SJSA1 (cell line): ENCODE data around the gene DGKG. TPM values are rescaled to one million over a fixed set of nuclear protein-coding genes. Genes with fewer than 3 reads are reported as not detected.

Experiments used
- DNase-seq, 2 experiments: peaks; one replicate each; pipeline ENCODE4 v3.0.0-alpha.2; 2015 to 2020; ENCODE audit warnings: low spot score in 2 of 2, low read depth in 1 of 2
- H3K27ac ChIP-seq: fragments of 250-450 bp; sonication (Bioruptor Pico); 2 replicates; pipeline ENCODE4 v1.5.1; 2020; ENCODE audit warnings: mild to moderate bottlenecking, moderate library complexity
- H3K27me3 ChIP-seq: fragments of 250-450 bp; sonication (Bioruptor Pico); replicated peaks from 2 replicates; pipeline ENCODE4 v1.5.1; 2020; ENCODE audit warnings: mild to moderate bottlenecking, moderate library complexity
- H3K36me3 ChIP-seq: fragments of 250-450 bp; sonication (Bioruptor Pico); 2 replicates; pipeline ENCODE4 v1.5.1; 2020; ENCODE audit warnings: mild to moderate bottlenecking
- H3K4me1 ChIP-seq: fragments of 250-450 bp; sonication (Bioruptor Pico); replicated peaks from 2 replicates; pipeline ENCODE4 v1.6.1; 2021; ENCODE audit warnings: mild to moderate bottlenecking
- H3K4me3 ChIP-seq: fragments of 250-450 bp; sonication (Bioruptor Pico); 2 replicates; pipeline ENCODE4 v1.5.1; 2020; ENCODE audit warnings: mild to moderate bottlenecking
- H3K9me3 ChIP-seq: fragments of 250-450 bp; sonication (Bioruptor Pico); replicated peaks from 2 replicates; pipeline ENCODE4 v1.5.1; 2020; ENCODE audit warnings: mild to moderate bottlenecking
- total RNA-seq: library from RNA; depleted of rRNA; stranded (reverse); fragments of >200 nt; shearing (Covaris generic); gene quantifications from 2 replicates; pipeline ENCODE4 v1.2.3, GENCODE V29; 2014; rRNA removed

Gene DGKG
- total RNA-seq: 0.97 TPM in 1 of 2 replicates, not detected in the other

GRCh38 chr3:186361762-186362536 lies at the start of gene DGKG:
Gene DGKG (minus strand): TSS chr3:186362234. CDS start chr3:186320459, 41,775 bp downstream.
- no peaks in the 10 kb centered on the region for H3K36me3 ChIP-seq
- H3K4me1 ChIP-seq: no peaks in the 10 kb centered on the region
- DNase-seq: no peak
- H3K27ac ChIP-seq: no peak within 1 kb of the TSS
- H3K9me3 ChIP-seq: no peaks in the 10 kb centered on the region
- peaks cover 33% of the 10 kb centered on the region for H3K27me3 ChIP-seq
- no peak within 1 kb of the TSS for H3K4me3 ChIP-seq

GRCh38 chr3:186411089-186411488 lies 49.1 kb upstream of the DGKG start:
- H3K4me1 ChIP-seq: no peaks in the 10 kb centered on the region
- no peaks in the 10 kb centered on the region for H3K9me3 ChIP-seq
- H3K27ac ChIP-seq: no peak overlapping the region
- H3K36me3 ChIP-seq: no peaks in the 10 kb centered on the region
- DNase-seq: no peak
- H3K27me3 ChIP-seq: peaks cover 9% of the 10 kb centered on the region; the same call in 1 of the 2 replicates
- H3K4me3 ChIP-seq: no peak overlapping the region

GRCh38 chr3:186406669-186407635 lies 44.9 kb upstream of the DGKG start:
- H3K4me1 ChIP-seq: no peaks in the 10 kb centered on the region
- no peaks in the 10 kb centered on the region for H3K27me3 ChIP-seq
- H3K36me3 ChIP-seq: no peaks in the 10 kb centered on the region
- DNase-seq: no peak
- H3K4me3 ChIP-seq: no peak overlapping the region
- H3K9me3 ChIP-seq: no peaks in the 10 kb centered on the region
- H3K27ac ChIP-seq: no peak overlapping the region

DNA sequence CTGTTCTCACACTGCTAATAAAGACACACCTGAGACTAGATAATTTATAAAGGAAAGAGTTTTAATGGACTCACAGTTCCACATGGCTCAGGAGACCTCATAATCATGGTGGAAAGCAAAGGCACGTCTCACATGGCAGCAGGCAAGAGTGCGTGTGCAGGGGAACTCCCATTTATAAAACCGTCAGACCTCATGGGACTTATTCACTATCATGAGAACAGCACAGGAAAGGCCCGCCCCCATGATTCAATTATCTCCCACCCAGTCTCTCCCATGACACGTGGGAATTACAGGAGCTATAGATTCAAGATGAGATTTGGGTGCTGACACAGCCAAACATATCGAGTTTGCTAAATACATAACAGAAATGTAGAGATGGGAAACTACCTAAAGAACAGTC lies 39.5 kb upstream of the DGKG start:
- H3K27ac ChIP-seq: no peak overlapping the region
- H3K36me3 ChIP-seq: no peaks in the 10 kb centered on the region
- no peaks in the 10 kb centered on the region for H3K9me3 ChIP-seq
- no peak for DNase-seq
- no peaks in the 10 kb centered on the region for H3K4me1 ChIP-seq
- H3K27me3 ChIP-seq: no peaks in the 10 kb centered on the region
- no peak overlapping the region for H3K4me3 ChIP-seq

- DNase-seq: no peak
- no peak overlapping the region for H3K27ac ChIP-seq
Observed at GRCh38 chr3:186400662-186401061, 38.6 kb upstream of the DGKG start.

DNA sequence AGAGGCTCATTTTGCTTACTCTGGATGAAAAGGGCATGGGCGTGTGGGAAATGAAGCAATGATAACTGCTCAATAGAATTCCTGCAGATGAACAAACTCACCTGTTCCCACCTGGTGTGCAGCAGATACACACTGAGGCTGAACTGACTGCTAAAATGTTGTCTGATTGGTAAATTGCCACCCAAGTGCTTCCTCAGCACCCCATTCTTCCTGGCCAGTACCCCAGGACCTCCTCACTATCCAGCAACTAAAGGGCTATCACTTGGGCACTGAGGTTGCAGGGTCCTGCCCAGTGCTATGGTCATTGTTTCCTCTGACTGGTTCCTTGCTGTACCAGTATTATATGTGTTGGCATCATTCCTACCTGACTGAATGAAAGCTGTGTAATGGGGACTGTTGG lies 38.0 kb upstream of the DGKG start:
- H3K4me1 ChIP-seq: no peaks in the 10 kb centered on the region
- DNase-seq: no peak
- H3K36me3 ChIP-seq: no peaks in the 10 kb centered on the region
- no peaks in the 10 kb centered on the region for H3K9me3 ChIP-seq
- H3K27ac ChIP-seq: no peak overlapping the region
- no peak overlapping the region for H3K4me3 ChIP-seq
- H3K27me3 ChIP-seq: no peaks in the 10 kb centered on the region

More at GRCh38 chr3:186400662-186401061, 38.6 kb upstream of the DGKG start:
- no peaks in the 10 kb centered on the region for H3K9me3 ChIP-seq
- no peaks in the 10 kb centered on the region for H3K36me3 ChIP-seq
- H3K4me1 ChIP-seq: no peaks in the 10 kb centered on the region
- H3K4me3 ChIP-seq: no peak overlapping the region
- no peaks in the 10 kb centered on the region for H3K27me3 ChIP-seq

GRCh38 chr3:186394566-186395217 lies 32.7 kb upstream of the DGKG start:
- no peak overlapping the region for H3K27ac ChIP-seq
- no peaks in the 10 kb centered on the region for H3K36me3 ChIP-seq
- no peaks in the 10 kb centered on the region for H3K9me3 ChIP-seq
- H3K4me3 ChIP-seq: no peak overlapping the region
- peaks cover 12% of the 10 kb centered on the region; the same call in 1 of the 2 replicates for H3K27me3 ChIP-seq
- no peaks in the 10 kb centered on the region for H3K4me1 ChIP-seq
- no peak for DNase-seq

DNA sequence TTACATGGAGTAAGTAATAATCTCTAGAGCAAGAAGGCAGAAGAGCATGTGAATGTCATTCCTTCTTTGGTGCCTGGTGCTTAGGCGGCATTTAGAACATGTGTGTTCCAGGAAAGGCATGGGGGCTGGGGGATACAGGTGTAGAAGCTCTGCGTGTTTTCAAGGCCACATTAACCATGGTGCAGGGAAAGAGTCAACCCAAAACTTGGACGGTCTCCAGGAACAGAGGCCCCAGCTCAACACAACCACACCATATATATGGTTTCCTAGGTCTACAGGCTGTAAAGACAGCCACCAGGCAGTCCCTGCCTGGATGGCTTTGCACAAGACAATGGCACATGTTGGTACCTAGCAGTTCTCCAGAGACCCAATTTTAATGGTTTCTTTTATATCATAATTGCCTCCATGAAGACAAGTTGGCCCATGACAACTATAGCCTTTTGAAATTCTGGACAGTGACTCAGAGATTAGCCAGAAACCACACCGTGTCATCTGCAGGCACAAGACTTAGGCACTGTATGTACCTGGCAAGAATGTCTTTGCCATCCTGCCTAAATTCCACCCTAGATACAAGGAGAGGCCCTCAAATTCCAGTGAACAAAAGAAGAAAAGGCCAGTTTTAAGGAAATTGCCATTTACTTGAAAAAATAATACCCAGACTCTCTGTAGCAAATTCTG lies 25.0 kb upstream of the DGKG start:
- Histone ChIP-seq H3K4me3 (no peak overlapping the region), H3K9me3 (no peaks in the 10 kb centered on the region), H3K27ac (no peak overlapping the region), H3K4me1 (no peaks in the 10 kb centered on the region), H3K27me3 (no peaks in the 10 kb centered on the region; the same call in 1 of the 2 replicates), H3K36me3 (no peaks in the 10 kb centered on the region)
- no peak for DNase-seq

GRCh38 chr3:186385856-186386602 lies 24.0 kb upstream of the DGKG start:
- H3K27me3 ChIP-seq: no peaks in the 10 kb centered on the region; the same call in 1 of the 2 replicates
- no peak overlapping the region for H3K4me3 ChIP-seq
- no peaks in the 10 kb centered on the region for H3K4me1 ChIP-seq
- H3K27ac ChIP-seq: no peak overlapping the region
- no peak for DNase-seq
- no peaks in the 10 kb centered on the region for H3K9me3 ChIP-seq
- no peaks in the 10 kb centered on the region for H3K36me3 ChIP-seq

DNA sequence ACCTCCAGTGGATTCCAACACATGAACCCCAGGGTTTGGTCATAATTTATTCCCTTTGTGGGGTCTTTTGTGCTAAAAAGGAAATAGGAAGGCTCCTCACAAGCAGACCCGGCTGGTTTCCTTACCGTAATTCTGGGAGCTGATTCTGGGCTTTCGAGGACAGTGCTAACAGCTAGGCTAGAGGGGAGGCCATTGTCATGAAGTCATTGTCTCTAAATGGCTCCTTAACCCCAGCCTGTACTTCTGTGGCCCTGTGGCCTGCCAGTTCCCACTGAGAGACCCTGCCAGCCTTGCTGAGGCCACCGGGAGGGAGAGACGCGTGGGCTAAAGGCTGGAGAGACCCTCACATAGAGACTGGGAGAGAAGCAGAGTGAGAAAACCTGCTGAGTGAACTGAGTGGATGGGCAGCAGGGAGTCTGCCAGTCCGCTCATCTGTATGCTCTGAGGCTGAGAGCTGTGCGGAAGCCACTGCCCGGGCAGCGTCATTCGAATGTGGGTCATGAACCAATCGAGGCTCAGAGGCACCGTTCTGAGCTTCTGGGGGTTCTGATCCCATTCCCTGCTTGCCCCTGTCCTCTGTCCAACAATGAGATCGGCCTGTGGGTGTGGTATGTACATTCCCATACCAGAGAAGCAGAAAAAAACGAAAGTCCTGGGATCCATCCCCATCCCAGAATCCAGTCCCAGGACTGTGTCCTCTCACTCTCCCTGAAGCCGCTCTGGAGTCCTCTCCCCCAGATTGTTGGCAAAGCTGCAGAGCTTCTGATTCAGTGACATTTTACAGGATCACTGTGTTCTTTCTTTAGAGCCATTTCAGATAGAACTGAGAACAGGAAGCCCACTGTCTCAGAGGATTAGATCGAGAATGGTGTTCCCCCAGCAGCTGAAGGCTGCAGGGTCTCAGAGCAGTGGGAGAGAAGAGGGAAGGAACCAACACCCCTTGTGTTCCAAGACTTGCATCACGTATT lies 21.3 kb upstream of the DGKG start:
- DNase-seq: no peak
- Histone ChIP-seq H3K27ac (no peak overlapping the region), H3K27me3 (no peaks in the 10 kb centered on the region; the same call in 1 of the 2 replicates), H3K9me3 (no peaks in the 10 kb centered on the region), H3K36me3 (no peaks in the 10 kb centered on the region), H3K4me1 (no peaks in the 10 kb centered on the region), H3K4me3 (no peak overlapping the region)

- Histone ChIP-seq H3K4me3 (no peak overlapping the region), H3K27ac (no peak overlapping the region), H3K4me1 (no peaks in the 10 kb centered on the region), H3K27me3 (no peaks in the 10 kb centered on the region; the same call in 1 of the 2 replicates), H3K36me3 (no peaks in the 10 kb centered on the region), H3K9me3 (no peaks in the 10 kb centered on the region)
- DNase-seq: no peak
Observed at GRCh38 chr3:186382217-186382885, 20.3 kb upstream of the DGKG start.
